Measurements from ENCODE around the gene CUTA.

DNA sequence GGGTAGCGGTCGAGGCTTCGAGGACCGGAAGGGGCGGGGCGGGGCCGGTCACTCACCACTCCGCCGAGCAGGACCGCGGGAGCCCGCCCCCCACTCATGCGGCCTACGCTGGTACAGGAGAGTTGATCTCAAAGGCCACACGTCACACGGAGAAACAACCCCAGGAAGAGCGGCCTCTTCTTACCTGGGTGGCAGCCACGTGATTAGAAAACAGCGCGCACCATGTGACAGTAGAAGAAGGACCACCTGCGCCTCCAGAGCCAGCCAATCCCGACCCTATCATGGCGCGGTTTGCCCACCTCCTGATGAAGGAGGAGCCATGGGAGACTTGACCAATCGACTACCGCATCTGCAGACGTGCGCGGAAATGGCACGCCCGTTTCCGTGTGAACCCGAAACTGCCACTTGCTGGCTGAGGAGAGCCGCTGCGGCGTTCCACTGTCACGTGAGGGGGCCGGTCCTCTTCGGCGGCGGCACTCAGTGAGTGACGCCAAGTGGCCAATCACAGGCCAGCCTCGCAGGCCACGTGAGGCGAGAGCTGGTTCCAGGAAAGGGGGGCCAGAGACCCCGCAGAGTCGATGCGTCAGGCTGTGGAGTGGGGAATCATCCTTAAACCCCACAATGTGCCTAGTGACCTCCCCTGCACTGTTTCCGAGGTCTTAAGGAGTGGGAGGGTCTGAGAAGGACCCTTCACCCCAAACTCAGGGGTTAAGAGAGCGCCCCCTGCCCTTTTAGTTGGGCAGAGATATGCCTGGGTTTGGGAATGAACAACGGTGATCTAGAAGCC is at the start of gene CUTA:
- TF ChIP-seq, protein P1, sequence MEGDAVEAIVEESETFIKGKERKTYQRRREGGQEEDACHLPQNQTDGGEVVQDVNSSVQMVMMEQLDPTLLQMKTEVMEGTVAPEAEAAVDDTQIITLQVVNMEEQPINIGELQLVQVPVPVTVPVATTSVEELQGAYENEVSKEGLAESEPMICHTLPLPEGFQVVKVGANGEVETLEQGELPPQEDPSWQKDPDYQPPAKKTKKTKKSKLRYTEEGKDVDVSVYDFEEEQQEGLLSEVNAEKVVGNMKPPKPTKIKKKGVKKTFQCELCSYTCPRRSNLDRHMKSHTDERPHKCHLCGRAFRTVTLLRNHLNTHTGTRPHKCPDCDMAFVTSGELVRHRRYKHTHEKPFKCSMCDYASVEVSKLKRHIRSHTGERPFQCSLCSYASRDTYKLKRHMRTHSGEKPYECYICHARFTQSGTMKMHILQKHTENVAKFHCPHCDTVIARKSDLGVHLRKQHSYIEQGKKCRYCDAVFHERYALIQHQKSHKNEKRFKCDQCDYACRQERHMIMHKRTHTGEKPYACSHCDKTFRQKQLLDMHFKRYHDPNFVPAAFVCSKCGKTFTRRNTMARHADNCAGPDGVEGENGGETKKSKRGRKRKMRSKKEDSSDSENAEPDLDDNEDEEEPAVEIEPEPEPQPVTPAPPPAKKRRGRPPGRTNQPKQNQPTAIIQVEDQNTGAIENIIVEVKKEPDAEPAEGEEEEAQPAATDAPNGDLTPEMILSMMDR (conservative IDR thresholded peaks at IDR 0.05) = peak; percentile 67
- TF ChIP-seq ZFX (IDR thresholded peaks at IDR 0.05) = no peak

Data from C4-2B (cell line).